Thyroid gland (tissue), 4 donors: ENCODE results near the gene PMP22. TPM values are rescaled to one million over a fixed set of nuclear protein-coding genes. Genes with fewer than 3 reads are reported as not detected.

Experiments
- DNase-seq, 2 donors: peaks; one replicate each; pipeline ENCODE4 v3.0.0-alpha.2; 2019
- H3K27ac ChIP-seq, 3 donors: fragments of 200-600 bp; sonication (generic); 1 replicate in 2 of 3; 2 replicates in 1 of 3; pipeline ENCODE4 v1.5.1; 2016 to 2019; ENCODE audit warnings: mild to moderate bottlenecking in 1 of 3, moderate library complexity in 1 of 3
- H3K27me3 ChIP-seq: fragments of 200-600 bp; sonication (generic); one replicate; pipeline ENCODE4 v1.5.1; 2019
- H3K36me3 ChIP-seq, 2 donors: fragments of 200-600 bp; sonication (generic); one replicate each; pipeline ENCODE4 v1.5.1; 2016 to 2019
- H3K4me1 ChIP-seq, 2 donors: fragments of 200-600 bp; sonication (generic); one replicate each; pipeline ENCODE4 v1.5.1; 2017 to 2019
- H3K4me3 ChIP-seq, 3 donors: fragments of 200-600 bp; sonication (generic); replicated peaks in 1 of 3; 1 replicate in 2 of 3; 2 replicates in 1 of 3; pipeline ENCODE4 v1.5.1; 2016; ENCODE audit warnings: mild to moderate bottlenecking in 1 of 3
- H3K9me3 ChIP-seq: fragments of 200-600 bp; sonication (generic); one replicate; pipeline ENCODE4 v1.5.1; 2017
- CTCF ChIP-seq, 6 experiments: fragments of 200-600 bp in 3 of 6; fragments of 450-650 bp in 3 of 6; sonication (generic) in 3 of 6; IDR thresholded peaks; one replicate each; pipeline ENCODE4 v1.5.1; 2016 to 2019; ENCODE audit warnings: antibody characterized with exemption in 6 of 6, mild to moderate bottlenecking in 2 of 6, inconsistent platforms in 1 of 6, moderate library complexity in 1 of 6
- POLR2A ChIP-seq, 2 donors: fragments of 450-650 bp; IDR thresholded peaks; one replicate each; pipeline ENCODE4 v1.6.1; 2017; ENCODE audit warnings: antibody characterized with exemption in 2 of 2, mild to moderate bottlenecking in 2 of 2, moderate library complexity in 1 of 2
- WGBS, 2 donors: methylation state at CpG; one replicate each; pipeline ENCODE4 v1.1.5; 2017; 5-methylcytosine and 5-hydroxymethylcytosine counted together
- intact Hi-C: fragments of 100-400 bp; cut with DNase I; formaldehyde crosslinking; loops from one replicate; pipeline ENCODE4 v1.15.1; 2023
- total RNA-seq, 4 donors: library from RNA; depleted of rRNA; stranded (reverse); fragments of >200 nt; gene quantifications; one replicate each; pipeline ENCODE4 v1.2.3, GENCODE V29; 2016

Gene PMP22
- total RNA-seq, 4 donors from 2014 or later = 61.0 to 254 (median 109) TPM

- no peaks in the 10 kb centered on the region for H3K9me3 ChIP-seq
- TF ChIP-seq CTCF (IDR thresholded peaks at IDR 0.05) (no peak), POLR2A (IDR thresholded peaks at IDR 0.05) (no peak)
- no peaks in the 10 kb centered on the region for H3K36me3 ChIP-seq
- no peaks in the 10 kb centered on the region for H3K27me3 ChIP-seq
- no peaks in the 10 kb centered on the region for H3K4me1 ChIP-seq
- WGBS, 2 donors = 90 to 93% methylated on average over 3 of the region's 3 CpGs
- intact Hi-C loops = no loop called here
- no peak for DNase-seq
- H3K27ac ChIP-seq = no peak overlapping the region
- no peak overlapping the region for H3K4me3 ChIP-seq
Measured at GRCh38 chr17:15197229-15197628, 67.9 kb downstream of the PMP22 start.

GRCh38 chr17:15194859-15195277, 70.3 kb downstream of the PMP22 start:
- Histone ChIP-seq H3K4me3 (no peak overlapping the region), H3K4me1 (no peaks in the 10 kb centered on the region), H3K27ac (no peak overlapping the region), H3K36me3 (no peaks in the 10 kb centered on the region), H3K9me3 (no peaks in the 10 kb centered on the region), H3K27me3 (no peaks in the 10 kb centered on the region)
- 67 to 80% methylated on average over 1 of the region's 1 CpG for WGBS, 2 donors
- DNase-seq = no peak
- no peak for TF ChIP-seq POLR2A (IDR thresholded peaks at IDR 0.05)
- TF ChIP-seq CTCF (IDR thresholded peaks at IDR 0.05) = no peak
- intact Hi-C loops = no loop called here

- TF ChIP-seq CTCF (IDR thresholded peaks at IDR 0.05) (no peak), POLR2A (IDR thresholded peaks at IDR 0.05) (no peak)
- intact Hi-C loops = no loop called here
- 16 to 41% methylated on average over 4 of the region's 4 CpGs for WGBS, 2 donors
- no peak overlapping the region for H3K4me3 ChIP-seq
- no peaks in the 10 kb centered on the region for H3K36me3 ChIP-seq
- no peak overlapping the region for H3K27ac ChIP-seq
- no peaks in the 10 kb centered on the region for H3K9me3 ChIP-seq
- no peaks in the 10 kb centered on the region for H3K27me3 ChIP-seq
- H3K4me1 ChIP-seq = peaks cover 6 to 12% of the 10 kb centered on the region in 2 donors
- peak; percentile 31 to 45 for DNase-seq
Measured at GRCh38 chr17:15185625-15185991, 79.5 kb downstream of the PMP22 start.

- Histone ChIP-seq H3K9me3 (no peaks in the 10 kb centered on the region), H3K4me1 (peaks cover 6 to 12% of the 10 kb centered on the region in 2 donors), H3K27ac (no peak overlapping the region), H3K27me3 (no peaks in the 10 kb centered on the region), H3K4me3 (no peak overlapping the region), H3K36me3 (no peaks in the 10 kb centered on the region)
- 88 to 91% methylated on average over 5 of the region's 5 CpGs for WGBS, 2 donors
- no peak for DNase-seq
- intact Hi-C loops = no loop called here
- TF ChIP-seq CTCF (IDR thresholded peaks at IDR 0.05) = no peak
- TF ChIP-seq POLR2A (IDR thresholded peaks at IDR 0.05) = no peak
Measured at GRCh38 chr17:15184872-15185624, 80.1 kb downstream of the PMP22 start.

GRCh38 chr17:15181816-15182215, 83.3 kb downstream of the PMP22 start:
- TF ChIP-seq CTCF (IDR thresholded peaks at IDR 0.05) = no peak
- TF ChIP-seq POLR2A (IDR thresholded peaks at IDR 0.05) = no peak

More at GRCh38 chr17:15181816-15182215, 83.3 kb downstream of the PMP22 start:
- no peak for DNase-seq
- WGBS, 2 donors = 88% methylated on average over 6 of the region's 6 CpGs
- Histone ChIP-seq H3K27ac (no peak overlapping the region), H3K4me3 (no peak overlapping the region), H3K4me1 (peaks cover 6 to 12% of the 10 kb centered on the region in 2 donors), H3K36me3 (no peaks in the 10 kb centered on the region), H3K27me3 (no peaks in the 10 kb centered on the region), H3K9me3 (no peaks in the 10 kb centered on the region)
- intact Hi-C loops = no loop called here
